GM18508 (cell line): ENCODE results near the gene RAI2.

Experiments
- ATAC-seq: cut with Tn5 transposase; IDR thresholded peaks from one replicate; pipeline ENCODE4 v1.9.1; 2021; ENCODE audit warnings: moderate number of reproducible peaks; ENCODE audit not compliant: insufficient read depth, unreplicated experiment

RAI2 gene

DNA sequence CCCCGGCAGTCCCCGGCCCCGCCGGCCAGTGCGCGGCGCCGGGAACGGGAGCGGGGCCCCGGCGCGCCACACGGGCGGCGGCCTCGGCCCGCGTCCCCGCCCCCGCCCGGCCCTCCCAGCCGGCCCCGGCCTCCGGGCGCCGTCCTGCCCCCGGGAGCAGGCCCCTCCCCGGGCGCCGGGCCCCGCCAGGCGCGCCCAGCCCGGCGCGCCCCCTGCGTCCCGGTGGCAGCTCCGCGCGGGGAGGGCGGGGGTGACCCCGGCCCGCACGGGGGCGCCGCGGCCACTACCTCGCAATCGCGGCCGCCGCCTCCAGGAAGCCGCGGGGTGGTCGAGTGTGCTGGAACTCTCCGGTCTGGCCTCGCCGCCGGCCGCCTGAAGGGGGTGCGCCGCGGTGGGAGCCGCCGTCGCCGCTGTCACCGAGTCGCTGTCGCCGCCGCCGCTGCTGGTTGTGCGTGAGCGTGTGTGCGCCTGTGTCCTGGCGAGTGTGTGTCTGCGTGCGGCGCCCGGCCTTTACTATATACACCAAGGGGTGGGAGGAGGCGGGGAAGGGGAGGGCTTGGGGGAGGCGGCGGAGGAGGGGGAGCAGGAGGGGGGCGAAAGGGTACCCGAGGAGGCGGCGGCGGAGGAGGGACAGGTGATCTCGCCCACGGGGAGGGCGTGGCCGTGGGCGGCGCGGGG, at the start of gene RAI2:
Gene RAI2 (minus strand): TSS at position 488 of the 678 bp plus-strand sequence. CDS start 59,288 bp downstream, outside the sequence.
- ATAC-seq = no peak

DNA sequence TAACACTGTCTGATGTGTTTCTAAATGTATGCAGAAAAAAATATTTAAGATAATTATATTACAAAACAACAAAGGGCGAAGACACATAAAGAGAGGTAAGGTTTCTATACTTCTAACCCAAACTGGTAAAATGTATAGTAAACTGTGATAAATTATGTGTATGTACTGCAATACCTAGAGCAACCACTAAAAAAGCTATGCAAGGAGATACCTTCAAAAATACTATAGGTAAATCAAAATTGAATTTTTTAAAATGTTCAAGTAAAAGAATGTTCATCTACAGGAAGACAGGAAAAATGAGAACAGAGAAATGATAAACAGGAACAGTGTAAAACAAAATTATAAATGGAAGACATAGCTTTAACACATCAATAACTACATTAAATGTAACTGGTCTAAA, 27.3 kb upstream of the RAI2 start:
- no peak for ATAC-seq

DNA sequence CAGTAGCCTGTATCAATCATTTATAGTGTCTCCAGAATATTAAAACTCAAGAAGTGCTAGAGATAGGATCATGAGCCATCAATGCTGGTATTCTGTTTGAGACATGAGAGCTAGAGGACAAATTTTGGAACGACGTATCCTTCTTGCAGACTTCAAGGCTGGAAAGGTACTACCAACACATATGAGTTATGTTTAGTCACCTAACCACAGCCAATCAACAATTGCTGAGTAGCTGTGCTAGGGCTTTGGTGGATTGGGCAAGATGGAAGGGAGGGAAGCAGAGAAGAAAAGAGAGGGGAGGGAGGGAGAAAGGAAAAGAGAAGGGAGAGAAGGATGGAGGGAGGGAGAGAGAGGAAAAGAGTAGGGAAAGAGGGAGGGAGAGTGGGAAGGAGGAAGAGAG, 21.6 kb upstream of the RAI2 start:
- no peak for ATAC-seq

DNA sequence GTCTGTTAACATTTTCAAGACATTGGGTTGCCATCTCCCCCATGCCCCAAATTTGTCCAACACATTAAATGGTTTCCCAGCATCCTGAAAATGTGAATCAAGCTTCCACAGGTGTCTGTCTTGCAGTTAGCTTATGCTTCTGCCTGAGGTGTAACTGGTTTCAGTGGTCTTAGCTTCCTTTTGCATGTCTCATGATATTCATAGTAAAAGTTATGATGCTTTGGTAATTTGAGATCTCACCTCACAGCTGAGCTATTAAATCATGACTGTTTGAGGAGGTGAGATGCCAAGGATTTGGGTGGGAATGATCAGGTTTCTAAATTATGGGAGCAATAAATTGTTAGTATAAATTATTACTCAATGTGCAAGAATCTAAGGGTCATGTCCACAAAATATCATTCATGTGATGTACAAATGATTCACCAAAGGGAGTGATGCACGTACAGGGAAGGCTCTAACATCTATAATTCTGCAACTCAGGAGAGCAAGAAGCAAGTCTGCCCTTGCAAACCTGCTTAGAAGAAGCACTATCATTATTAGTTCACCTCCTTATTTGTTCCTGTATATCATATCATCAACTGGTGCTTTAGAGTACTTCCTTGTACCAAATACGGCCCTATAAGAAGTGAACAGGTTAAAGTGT, 17.1 kb upstream of the RAI2 start:
- no peak for ATAC-seq

DNA sequence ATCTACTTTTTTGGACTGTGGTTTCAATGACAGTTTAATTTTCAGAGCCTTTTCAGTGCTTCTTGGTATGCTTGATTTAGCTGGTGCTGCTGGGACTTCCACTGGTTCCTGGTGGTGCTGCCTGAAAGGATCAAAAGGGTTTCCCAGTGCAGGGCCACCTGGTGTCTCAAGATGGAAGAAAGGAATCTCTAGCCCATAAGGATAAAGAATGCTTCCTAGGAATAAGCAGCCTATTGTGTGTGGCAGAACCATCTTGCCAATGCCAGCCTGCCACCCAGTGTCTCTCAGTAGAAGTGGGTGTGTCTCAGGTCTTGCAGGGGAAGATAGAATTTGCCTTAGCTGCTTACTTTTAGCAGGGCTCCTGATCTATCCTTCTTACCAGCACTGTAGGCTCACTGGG, 15.0 kb upstream of the RAI2 start:
- ATAC-seq = no peak

DNA sequence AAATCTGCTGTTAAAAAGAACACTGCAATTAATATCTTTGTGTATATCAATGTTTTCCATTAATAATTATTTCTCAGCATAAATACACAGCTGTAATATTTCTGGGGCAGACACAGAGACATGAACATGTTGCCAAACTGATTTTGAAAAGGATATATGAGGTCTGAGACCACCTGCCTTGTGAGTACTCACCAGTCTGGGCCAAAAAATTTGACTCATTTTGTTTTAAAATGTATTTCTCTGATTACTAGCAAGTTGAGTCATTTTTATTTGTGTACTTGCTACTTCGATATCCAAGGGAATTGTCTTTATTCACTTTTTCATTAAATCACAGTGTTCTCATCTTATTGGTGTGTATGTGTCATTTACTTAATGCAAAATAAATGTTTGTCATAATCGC, 8.5 kb upstream of the RAI2 start:
- ATAC-seq = no peak

DNA sequence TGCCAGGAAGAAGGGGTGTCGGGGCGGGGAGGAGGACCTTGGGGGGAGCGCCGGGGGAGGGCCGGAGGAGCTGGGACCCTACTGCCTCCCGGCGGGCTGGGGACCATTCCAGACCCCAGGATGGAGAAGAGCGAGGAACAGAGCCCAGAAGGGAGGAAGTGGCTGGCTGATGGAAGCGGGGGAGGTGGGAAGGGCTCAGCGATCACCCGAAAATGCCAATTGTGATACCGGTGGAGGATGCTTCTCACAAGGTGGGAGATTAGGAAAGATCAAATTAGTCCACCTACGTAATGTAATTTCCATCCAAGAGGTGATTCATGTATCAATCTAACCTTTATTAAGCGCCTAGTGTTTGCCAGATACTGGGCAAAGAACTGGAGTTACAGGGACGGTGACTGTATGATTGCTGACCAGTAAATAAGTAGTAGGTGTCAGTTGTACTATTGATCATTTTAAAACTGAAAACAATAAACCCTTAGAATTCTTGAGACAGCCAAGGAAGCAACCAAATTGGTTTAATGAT, 452 bp upstream of the RAI2 start:
- no peak for ATAC-seq

DNA sequence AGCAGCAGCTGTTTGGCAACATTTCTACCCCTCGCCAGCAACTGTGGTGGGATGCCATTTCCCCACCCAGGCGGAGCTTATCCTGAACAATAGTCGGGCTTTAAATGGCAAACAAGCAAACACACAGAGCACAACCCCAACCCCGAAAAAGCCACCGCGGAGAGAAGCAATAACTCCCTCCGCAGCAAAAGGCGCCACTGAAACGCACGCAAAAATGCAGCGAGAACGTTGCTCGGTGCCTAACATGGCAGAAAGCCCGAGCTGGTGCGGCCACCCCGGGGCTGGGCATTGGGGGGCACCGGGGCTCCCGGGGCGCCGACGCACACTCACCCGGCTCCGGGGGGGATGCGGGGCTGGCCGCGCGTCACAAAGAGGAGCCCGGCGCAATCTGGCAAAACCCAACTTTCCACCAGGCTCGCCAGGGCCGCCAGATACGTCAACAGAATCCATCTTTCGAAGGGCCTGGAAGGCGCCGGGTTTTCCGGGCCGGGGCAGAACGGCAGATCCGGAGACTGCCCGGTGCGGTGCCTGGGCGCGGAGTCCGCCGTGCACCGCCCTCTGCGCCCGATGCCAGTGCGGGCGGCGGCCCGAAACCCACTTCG, 818 bp downstream of the RAI2 start:
- no peak for ATAC-seq

DNA sequence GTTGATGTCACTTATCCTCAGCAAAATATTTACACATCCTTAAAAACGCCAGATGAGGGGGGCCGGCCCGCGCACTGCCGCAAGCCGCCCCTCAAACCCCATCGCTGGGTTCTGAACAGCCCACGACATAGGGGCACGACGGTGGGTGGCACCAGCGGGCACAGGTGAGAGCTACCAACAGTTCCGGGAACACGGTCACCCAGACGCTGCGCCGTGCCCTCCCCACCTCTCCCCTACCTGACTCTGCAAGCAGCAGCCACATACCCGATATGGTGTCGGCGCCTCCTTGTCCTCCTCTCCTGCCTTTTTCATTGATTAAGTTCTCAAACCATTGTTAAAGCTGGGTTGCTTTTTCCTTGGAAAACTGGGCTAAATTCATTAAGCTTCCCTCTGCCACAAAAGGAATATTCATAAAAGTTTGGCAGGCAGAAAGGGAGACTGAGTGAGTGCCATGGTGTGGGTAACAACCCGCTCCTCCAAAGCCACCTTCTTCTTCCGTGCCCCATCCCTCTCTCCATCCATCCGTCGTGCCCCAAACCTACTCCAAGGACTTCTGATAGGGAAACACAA, 1.4 kb downstream of the RAI2 start:
- ATAC-seq = no peak

DNA sequence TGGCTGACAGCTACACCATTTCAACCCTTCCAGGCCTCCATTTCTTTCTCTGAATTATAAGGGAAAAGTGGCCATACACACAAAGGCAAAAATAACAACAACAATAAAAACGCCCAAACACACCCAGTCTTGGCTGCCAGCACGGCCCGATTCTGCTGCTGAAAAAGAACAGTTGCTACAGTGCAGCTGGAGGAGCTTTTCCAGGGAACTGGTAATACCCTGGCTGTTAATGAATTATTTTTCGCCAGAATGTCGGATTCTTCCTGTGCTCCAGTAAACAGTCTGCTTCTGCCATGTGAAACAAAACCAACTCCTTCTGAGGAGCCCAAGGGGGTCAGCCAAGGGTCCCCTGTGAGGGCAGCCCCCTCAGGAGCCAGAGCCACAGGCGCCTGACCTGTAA, 6.6 kb downstream of the RAI2 start:
- ATAC-seq = no peak

DNA sequence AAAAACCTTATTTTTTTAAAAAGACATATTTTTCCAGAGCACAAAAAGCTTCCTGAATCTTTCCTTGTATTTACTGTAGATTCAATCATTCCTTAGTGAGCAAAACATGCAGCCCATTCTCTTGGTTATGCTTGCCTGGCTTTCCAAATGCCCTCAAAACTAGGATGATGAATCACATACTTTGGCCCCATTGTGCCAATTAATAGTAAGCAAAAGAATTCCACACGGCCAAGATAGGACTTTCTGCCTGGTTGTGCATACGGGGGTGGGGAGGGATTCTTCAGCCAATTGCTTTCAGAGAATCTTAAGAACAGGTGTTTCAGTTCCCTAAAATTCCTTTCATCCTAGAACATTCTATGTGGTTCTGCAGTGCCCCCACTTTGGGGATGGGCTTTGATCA, 7.0 kb downstream of the RAI2 start:
- no peak for ATAC-seq

DNA sequence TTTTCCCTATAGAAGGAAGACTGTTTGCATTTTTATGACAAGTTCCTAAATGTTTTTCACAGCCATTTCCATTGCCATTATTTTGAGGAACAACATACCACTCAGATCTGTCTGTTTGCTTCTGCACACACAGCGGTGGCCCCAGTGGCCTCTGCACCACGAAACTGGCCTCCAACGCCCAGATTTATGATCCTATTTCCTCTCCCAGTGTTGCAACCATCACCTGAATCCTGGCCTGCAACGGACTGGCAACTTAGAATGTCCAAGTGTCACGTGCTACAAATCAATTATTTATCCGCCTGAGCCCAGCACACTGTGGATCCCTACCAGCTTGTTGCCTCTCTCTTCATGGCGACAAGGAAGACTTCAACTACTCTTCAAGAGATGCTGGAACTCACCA, 9.2 kb downstream of the RAI2 start:
- no peak for ATAC-seq

DNA sequence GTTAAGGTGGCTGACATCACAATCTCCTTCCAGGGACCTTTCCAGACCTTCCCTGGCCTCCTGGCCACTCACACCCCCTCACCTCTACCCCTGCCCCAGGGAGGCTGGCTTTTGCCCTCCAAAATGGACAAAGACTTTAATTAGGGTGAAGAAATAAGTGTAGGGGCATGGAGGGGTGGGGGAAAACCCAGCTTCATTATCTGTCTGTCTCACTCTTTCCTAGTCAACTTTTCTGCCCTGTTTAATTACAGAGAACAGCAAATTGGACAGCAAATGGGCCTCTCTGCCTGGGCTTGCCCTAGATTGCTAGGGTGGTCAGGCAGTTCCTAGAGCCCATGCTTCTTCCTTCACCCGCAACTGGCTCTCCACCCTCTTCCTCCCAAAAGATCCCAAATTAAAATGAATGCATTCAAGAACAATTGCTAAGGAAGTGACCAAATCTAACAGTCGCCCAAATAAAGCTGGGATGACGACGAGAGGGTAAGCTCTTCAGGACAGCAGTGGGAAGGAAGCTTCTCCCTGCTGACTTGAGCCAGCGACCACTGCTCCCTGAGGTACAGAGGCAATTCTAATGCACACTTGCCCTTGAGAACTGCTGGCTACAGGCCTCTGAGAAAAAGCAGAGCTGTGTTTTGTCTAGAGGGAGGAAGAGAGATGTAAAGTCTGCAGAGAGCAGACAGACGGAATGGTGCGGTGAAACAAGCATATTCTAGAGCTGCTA, 12.4 kb downstream of the RAI2 start:
- no peak for ATAC-seq

DNA sequence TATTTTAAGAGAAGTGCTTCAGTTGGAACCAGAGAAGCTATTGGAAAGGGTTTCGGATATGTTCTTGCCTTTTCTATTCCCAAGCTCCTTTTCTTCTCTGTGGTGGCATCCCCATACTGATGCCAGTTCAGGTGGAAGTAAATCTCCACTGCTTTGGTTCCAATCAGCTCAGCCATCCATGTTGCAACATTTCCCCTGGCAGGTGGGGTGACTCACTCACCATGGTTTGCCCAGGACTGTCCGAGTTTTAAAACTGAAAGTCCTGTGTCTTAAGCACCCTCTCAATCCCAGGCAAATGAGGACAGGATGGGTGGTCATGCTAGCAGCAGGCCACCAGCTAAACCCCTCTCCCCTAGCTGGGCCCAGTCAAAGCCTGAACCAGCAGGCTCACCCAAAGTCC, 15.1 kb downstream of the RAI2 start:
- ATAC-seq = no peak

DNA sequence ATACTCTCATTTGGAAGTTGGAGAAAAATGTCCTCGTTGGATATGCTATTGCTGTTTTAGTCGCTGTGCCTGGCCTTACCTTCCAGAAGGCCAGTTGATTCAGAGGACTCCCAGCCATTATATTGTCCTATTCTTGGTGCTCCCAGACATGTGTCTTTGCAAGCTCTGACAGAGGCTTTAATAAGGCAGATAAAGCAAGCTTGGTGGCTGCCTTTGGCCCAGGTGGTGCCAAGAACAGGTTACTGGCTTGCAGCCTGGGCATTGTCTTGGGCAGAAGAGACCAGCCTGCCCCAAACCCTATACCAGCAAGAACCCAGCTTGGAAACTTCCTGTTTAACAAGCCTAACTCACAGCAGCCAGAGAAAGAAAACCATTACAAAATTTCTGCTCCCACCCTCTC, 16.9 kb downstream of the RAI2 start:
- no peak for ATAC-seq

DNA sequence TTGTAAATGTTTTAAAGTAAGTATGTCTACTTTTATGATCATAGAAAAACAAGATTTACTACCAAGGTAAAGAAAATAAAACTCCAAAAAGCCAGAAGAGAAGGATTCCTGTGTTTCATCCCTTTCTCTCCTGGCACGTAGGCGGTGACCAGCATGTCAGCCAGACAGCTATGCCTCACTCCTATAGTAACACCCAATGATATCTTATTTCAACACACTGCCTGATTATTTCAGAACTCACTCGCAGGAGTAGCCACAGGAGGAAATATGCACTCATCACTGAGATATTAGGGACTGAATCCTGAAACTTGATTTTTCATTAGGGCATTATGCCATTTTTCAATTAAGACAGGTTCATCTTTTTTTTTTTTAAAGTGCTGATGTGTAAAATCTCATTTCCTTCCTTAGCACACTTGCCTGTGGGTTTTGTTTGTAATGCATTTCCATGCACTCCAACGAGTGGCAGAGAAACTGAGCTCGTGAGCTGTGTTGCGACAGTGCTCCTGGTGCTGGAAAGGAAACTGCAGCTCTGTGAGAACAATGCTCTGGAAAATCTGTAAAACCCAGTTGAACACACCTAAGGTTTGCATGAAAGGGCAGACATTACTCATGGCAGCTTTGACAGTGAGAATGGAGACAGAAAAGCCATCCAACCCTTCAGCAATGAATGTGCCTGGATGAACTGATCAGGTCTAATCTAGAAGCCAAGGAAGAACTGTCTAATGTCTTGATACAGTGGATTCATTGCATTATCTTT, 18.2 kb downstream of the RAI2 start:
- no peak for ATAC-seq

DNA sequence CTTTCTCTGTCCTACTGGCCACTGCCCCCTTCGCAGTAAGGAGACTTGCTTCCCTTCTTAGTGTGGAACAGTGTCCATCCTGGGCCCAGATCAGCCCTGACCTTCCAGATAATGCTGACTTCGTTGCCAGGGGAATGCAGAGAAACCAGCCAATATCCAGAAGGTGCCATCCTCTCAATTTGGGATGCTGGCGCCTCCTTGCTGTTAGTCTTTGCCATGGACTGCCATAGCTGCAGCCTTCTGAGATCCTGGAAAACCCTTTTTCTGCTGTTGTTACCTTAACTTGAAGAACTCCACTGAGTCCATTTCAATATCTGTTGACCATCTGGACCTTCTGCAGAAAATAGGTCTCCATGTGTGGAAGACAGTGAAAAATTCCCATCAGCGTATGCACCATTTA, 21.8 kb downstream of the RAI2 start:
- ATAC-seq = no peak

DNA sequence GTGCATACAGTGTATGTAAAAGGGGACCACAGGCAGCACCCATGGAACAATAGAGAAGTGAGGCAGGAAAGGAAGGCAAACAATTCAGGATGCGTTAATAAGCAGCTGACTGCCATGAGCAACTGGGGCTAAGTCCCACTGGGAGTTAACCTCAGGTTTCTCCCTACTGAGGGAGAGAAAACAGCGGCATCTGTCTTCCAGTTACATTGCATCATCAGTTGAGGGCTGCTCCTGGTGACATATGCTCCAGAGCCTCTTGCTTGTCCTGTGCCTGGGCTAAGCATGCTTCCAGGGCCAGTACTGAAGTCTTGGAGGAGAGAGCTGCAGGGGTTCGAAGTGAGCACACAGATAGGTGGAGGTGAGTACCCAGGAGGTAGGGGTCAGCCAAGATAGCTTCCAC, 24.3 kb downstream of the RAI2 start:
- ATAC-seq = no peak

DNA sequence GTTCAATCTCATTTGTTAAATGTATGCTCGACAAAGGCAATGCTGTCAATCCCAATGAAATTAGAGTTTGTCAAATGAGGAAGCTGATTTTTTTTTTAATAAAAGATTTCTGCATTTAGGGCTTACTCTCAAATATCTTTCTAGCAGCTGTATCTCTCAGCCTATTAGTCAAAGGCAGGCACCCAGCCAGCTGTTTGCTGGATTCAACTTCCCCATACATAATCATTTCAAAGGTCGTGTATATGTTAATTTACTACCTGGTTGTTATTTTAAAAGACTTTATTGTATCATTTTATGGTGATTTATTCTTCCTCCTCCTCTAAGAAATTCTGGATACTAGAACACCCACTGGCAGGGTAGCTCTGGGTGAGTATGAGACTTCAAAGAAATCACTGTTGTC, 27.1 kb downstream of the RAI2 start:
- no peak for ATAC-seq

DNA sequence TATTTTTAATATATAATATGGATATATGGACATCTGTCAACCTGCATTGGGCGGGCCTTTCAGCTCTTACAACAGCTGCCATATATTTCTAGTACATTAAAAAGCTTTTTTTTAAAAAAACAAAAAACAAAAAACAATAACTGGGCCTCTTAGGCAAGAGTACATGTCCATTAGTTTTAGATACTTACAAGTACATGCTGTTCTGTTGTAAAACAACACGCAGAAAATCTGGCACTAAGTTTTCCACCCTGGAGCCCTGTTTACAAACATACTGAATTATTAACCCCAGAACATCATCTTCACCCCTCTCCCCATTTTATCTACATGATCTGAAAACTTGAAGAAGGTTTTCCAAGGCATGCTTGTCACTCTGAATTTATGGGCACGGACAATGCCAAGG, 29.8 kb downstream of the RAI2 start:
- ATAC-seq = no peak
